ENCODE measurements around the gene CIAO2B.

Gene CIAO2B

DNA sequence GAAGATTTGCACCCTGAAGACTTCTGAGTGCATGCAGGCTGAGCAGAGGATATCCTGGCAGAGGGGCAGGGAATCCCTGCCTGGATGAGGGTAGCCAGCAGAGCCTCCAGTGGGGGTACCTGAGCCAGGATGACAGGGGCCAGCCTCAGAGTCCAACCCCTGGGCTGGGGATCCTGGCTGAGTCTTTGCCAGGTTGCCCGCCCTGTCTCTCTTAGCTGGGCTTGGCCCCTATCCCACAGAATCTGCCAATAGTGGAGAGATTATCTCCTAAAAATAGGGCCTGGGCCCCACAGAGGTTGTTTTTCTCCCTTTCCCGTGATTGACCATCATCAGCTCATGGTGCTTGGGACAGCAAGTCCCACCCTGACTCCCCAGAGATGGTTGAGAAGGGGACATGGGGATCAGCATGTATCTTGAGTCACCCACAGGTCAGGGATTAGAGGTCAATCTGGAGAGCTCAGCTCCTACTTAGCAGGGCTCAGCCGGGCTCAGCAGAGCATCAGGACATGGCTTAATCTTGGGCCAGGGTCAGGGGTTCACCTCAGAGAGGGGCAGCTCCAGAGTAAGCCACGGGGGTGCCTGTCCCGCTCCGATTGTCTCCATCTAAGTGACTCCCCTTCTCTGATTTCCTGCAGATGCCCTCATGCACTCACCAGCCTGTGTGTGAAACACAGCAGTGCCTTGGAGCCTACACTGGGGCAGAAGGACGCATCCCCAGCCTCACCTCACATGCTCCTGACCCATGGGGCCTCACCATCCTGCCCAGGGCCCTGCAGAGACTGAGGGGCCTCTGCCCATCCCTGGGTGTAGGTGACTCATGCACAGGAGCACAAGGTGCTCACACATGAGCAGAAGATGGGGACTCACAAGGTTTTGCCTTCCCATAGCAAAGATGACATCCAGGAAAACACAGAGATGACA is 27.0 kb downstream of the CIAO2B start:
- peaks cover 34% of the 10 kb centered on the region for H3K4me1 ChIP-seq (ENCODE audit: insufficient read depth, low read length)
- no peak overlapping the region for H3K4me3 ChIP-seq (ENCODE audit: low read depth in 1 of 2, low read length in 2 of 2)
- no peaks in the 10 kb centered on the region for H3K27me3 ChIP-seq (ENCODE audit: control insufficient read depth in 1 of 2, insufficient read depth in 2 of 2, low read length in 2 of 2)
- H3K9ac ChIP-seq (ENCODE audit: low read length), result no peak overlapping the region
- no peaks in the 10 kb centered on the region for H3K9me3 ChIP-seq (ENCODE audit: low read length)
- no peaks in the 10 kb centered on the region for H3K36me3 ChIP-seq (ENCODE audit: insufficient read depth, low read length)
- no peak overlapping the region for H3K27ac ChIP-seq (ENCODE audit: low read depth, low read length)

DNA sequence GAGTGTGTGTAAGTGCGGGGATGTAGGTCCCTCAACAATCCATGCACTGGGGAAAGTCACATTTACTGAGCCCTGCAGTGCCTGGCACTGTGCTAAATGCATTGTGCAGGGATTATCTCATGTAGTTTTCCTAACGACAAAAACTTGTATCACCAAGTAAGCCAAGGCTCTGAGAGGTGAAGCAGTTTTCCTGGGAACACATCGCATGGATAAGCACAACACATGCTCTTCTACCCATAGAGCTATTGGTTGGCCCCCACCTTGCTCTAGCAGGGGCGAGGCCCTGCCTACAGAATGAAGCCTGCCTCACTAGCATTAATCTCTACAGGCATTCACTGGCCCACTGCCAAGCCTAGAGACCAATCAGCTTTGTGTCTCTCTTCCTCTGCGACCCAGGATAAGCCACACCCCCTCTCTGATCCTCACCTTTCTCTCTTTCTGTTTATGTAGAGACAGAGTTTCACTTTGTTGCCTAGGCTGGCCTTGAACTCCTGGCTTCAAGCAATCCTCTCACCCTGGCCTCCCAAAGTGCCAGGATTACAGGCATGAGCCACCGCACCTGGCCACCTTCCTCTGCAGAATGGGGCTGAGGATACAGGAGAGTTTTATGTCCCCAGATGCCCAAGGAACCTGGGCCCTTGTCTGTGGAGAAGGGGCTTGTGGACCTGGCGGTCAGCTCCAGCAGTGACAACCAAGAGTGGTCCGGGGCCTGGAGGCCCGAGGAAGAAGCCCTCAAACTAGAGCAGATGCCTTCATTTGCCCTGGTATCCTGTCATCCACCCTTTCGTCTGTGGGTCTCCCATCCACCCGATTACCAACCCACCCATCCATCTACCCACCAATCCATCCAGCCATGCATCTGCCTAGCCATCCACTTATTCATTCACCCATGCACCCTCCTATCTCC is 28.3 kb downstream of the CIAO2B start:
- H3K4me3 ChIP-seq (ENCODE audit: low read depth in 1 of 2, low read length in 2 of 2), result peak overlapping the region in 1 of 2 donors; percentile 41
- H3K27me3 ChIP-seq (ENCODE audit: control insufficient read depth in 1 of 2, insufficient read depth in 2 of 2, low read length in 2 of 2), result no peaks in the 10 kb centered on the region
- no peak overlapping the region for H3K9ac ChIP-seq (ENCODE audit: low read length)
- H3K4me1 ChIP-seq (ENCODE audit: insufficient read depth, low read length), result peaks cover 44% of the 10 kb centered on the region
- peak overlapping the region; percentile 53 for H3K27ac ChIP-seq (ENCODE audit: low read depth, low read length)
- no peaks in the 10 kb centered on the region for H3K9me3 ChIP-seq (ENCODE audit: low read length)
- no peaks in the 10 kb centered on the region for H3K36me3 ChIP-seq (ENCODE audit: insufficient read depth, low read length)

DNA sequence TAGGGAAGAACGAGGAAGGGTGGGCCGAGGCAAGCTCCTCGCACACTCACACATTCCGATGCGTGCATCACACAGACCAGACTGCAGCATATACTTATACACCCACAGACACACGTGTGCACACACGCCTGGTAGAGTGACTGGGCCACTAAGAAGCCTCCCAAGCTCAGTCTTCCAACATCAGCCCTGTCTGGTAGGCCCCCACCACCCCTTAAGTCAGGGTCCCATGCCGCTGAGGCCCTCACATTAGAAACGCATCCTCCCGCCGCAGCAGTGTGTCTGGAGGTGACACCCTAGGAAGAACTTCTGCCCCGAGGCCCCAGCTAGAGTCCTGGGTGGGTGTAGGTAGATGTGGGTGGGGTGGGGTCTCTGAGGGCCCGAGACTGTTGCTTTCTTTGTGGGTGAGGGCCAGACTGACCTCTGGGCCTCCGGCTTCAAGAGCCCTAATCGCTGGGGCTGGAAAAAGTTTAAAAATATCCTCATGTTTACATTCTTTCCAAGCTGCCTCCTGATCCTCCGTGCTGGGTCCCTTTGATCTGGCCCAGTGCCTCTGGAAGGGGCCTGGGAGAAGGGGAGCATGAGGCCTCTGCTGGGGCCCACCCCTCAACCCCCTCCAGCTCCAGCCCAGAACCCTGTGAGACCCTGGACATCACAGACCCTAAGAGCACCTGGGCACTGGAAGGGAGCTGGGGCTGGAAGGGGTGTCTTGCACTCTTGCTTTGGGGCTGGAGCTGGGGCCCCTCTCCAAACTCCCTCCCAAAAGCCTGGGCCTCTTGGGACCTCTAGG is 29.2 kb downstream of the CIAO2B start:
- H3K4me3 ChIP-seq (ENCODE audit: low read depth in 1 of 2, low read length in 2 of 2), result peak overlapping the region; percentile 16 to 41

DNA sequence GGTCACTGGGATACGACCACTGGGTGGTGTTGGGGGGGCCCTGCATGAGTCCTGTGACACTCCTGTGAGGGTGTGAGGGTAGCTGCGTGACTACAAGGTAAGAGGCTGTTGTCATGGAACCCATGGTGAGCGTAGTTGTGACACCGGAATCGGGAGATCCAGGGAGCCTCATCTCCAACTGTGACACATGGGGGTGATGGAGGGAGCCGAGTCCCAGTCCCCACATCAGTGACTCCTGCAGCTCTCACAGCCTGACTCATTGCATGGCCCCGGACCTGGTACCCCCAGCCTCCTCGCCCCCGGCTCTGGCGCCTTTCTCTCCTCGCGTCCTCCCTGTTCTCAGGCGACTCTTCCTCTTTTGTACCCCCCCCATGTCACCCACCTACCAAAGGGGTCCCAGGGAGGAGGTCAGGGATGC is 29.8 kb downstream of the CIAO2B start:
- H3K4me1 ChIP-seq (ENCODE audit: insufficient read depth, low read length), result peaks cover 59% of the 10 kb centered on the region
- H3K27me3 ChIP-seq (ENCODE audit: control insufficient read depth in 1 of 2, insufficient read depth in 2 of 2, low read length in 2 of 2), result no peaks in the 10 kb centered on the region
- no peaks in the 10 kb centered on the region for H3K36me3 ChIP-seq (ENCODE audit: insufficient read depth, low read length)
- peak overlapping the region; percentile 16 to 41 for H3K4me3 ChIP-seq (ENCODE audit: low read depth in 1 of 2, low read length in 2 of 2)
- no peak overlapping the region for H3K9ac ChIP-seq (ENCODE audit: low read length)
- H3K27ac ChIP-seq (ENCODE audit: low read depth, low read length), result peak overlapping the region; percentile 53
- H3K9me3 ChIP-seq (ENCODE audit: low read length), result no peaks in the 10 kb centered on the region

More for the DNA sequence above, 29.2 kb downstream of the CIAO2B start:
- no peaks in the 10 kb centered on the region for H3K9me3 ChIP-seq (ENCODE audit: low read length)
- no peaks in the 10 kb centered on the region for H3K36me3 ChIP-seq (ENCODE audit: insufficient read depth, low read length)
- no peak overlapping the region for H3K9ac ChIP-seq (ENCODE audit: low read length)
- H3K4me1 ChIP-seq (ENCODE audit: insufficient read depth, low read length), result peaks cover 53% of the 10 kb centered on the region
- no peaks in the 10 kb centered on the region for H3K27me3 ChIP-seq (ENCODE audit: control insufficient read depth in 1 of 2, insufficient read depth in 2 of 2, low read length in 2 of 2)
- H3K27ac ChIP-seq (ENCODE audit: low read depth, low read length), result peak overlapping the region; percentile 53

DNA sequence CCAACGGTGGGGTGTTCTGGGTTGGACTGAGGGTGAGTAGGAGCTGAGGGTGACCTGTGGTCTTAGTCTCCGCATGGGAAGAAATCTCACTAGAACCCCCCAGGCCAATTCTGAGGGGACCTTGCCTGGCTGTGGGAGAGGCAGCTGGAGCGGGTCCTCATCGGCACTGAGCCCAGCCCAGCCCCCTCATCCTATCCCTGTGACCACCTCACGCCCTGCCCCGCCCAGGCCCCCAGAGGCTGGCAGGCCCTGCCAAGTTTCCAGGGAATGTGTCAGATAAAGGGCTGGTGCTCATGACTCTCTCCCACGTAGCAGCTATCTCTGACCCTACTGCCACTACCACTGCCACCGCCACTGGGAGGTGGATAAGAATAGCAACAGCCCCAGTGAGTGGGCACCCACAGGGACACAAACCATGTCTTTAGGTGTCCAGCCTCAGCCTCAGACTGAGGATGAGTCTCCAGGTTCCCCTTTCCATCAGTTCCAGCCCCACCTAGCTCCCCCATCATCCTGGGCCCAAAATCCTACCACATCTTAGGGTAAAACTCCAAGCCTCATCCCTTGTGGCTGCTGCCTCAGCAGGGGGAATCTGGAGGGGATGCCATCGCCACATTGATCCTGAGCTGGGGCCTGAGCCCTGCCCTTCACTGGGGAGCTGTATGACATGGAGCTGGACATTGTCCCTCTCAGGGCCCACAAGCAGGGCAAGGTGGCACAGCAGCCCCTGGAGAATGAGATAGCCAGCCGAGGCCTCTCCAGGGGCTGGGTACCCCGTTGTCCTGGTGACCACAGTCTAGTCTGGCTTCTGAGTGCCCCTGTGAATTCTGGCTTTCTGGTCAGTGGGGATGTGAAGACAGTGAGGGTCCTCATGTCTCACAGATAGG is 30.4 kb downstream of the CIAO2B start:
- H3K27ac ChIP-seq (ENCODE audit: low read depth, low read length), result no peak overlapping the region
- H3K4me1 ChIP-seq (ENCODE audit: insufficient read depth, low read length), result peaks cover 65% of the 10 kb centered on the region
- H3K4me3 ChIP-seq (ENCODE audit: low read depth in 1 of 2, low read length in 2 of 2), result no peak overlapping the region
- H3K27me3 ChIP-seq (ENCODE audit: control insufficient read depth in 1 of 2, insufficient read depth in 2 of 2, low read length in 2 of 2), result no peaks in the 10 kb centered on the region
- H3K9me3 ChIP-seq (ENCODE audit: low read length), result no peaks in the 10 kb centered on the region
- no peak overlapping the region for H3K9ac ChIP-seq (ENCODE audit: low read length)
- H3K36me3 ChIP-seq (ENCODE audit: insufficient read depth, low read length), result no peaks in the 10 kb centered on the region

DNA sequence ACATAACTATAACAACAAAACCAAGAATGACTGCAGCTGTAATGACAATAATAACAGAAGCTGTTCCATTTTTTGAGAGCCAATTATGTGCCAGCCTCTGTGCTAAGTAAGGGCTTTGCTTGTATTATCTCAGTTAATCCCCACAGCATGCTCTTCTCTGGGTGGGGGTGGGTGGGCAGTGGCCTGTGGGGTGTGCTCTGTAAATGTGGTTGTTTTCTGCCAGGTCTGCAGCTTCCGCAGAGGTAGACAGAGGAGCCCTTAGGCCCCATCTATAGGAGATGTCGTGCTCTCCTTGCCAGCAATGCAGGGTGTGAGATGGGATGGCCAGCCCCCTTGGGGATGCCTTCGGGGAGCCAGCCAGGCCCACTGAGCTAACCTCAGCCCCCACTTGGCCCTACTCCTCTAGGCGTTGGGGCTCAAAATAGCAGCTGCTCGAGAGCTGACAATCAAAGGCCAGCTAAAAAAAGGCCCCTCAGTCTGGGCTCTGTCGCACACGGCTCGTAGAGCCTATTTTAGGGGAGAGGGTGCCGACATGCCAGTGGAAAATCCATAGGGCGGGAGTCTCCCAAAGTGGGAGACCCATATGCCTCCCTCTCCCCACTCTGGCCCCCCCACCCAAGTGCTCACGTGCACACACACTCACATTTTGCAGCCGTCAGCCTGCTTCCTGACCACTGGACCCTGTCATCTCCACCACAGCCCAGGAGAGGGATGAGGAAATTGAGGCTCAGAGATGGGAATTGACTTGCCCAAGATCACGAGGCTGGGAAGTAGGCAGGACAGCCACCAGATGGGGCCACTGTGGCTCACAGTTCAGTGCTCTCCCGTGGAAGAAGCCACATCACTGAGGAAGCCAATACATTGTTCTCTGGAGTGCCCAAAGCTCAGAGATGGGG is 31.3 kb downstream of the CIAO2B start:
- Histone ChIP-seq H3K27me3 (ENCODE audit: control insufficient read depth in 1 of 2, insufficient read depth in 2 of 2, low read length in 2 of 2) (no peaks in the 10 kb centered on the region), H3K4me1 (ENCODE audit: insufficient read depth, low read length) (peaks cover 69% of the 10 kb centered on the region), H3K4me3 (ENCODE audit: low read depth in 1 of 2, low read length in 2 of 2) (no peak overlapping the region), H3K9ac (ENCODE audit: low read length) (no peak overlapping the region), H3K36me3 (ENCODE audit: insufficient read depth, low read length) (no peaks in the 10 kb centered on the region), H3K27ac (ENCODE audit: low read depth, low read length) (peak overlapping the region; percentile 15), H3K9me3 (ENCODE audit: low read length) (no peaks in the 10 kb centered on the region)

DNA sequence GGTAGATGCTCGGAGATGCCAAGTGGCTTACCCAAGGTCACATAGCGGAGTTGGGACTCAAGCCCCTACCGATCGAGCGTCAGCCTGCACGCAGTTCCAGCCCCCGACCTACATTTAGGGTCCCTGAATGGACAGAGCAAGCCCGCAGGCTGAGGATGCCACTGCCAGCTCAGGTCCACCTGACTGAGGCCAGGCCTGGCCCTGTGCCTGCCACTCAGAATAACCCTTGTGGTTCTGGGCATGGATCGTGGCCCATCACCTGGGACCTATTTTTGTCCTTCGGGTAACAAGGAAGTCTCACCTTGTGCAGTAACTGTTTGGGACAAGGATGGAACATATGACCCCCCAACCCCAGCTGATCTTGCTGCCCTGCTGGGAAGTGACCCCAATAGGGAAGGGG is 32.6 kb downstream of the CIAO2B start:
- H3K36me3 ChIP-seq (ENCODE audit: insufficient read depth, low read length), result no peaks in the 10 kb centered on the region
- no peak overlapping the region for H3K9ac ChIP-seq (ENCODE audit: low read length)
- H3K4me1 ChIP-seq (ENCODE audit: insufficient read depth, low read length), result peaks cover 69% of the 10 kb centered on the region
- no peak overlapping the region for H3K4me3 ChIP-seq (ENCODE audit: low read depth in 1 of 2, low read length in 2 of 2)
- H3K9me3 ChIP-seq (ENCODE audit: low read length), result no peaks in the 10 kb centered on the region
- peak overlapping the region; percentile 81 for H3K27ac ChIP-seq (ENCODE audit: low read depth, low read length)
- no peaks in the 10 kb centered on the region for H3K27me3 ChIP-seq (ENCODE audit: control insufficient read depth in 1 of 2, insufficient read depth in 2 of 2, low read length in 2 of 2)

DNA sequence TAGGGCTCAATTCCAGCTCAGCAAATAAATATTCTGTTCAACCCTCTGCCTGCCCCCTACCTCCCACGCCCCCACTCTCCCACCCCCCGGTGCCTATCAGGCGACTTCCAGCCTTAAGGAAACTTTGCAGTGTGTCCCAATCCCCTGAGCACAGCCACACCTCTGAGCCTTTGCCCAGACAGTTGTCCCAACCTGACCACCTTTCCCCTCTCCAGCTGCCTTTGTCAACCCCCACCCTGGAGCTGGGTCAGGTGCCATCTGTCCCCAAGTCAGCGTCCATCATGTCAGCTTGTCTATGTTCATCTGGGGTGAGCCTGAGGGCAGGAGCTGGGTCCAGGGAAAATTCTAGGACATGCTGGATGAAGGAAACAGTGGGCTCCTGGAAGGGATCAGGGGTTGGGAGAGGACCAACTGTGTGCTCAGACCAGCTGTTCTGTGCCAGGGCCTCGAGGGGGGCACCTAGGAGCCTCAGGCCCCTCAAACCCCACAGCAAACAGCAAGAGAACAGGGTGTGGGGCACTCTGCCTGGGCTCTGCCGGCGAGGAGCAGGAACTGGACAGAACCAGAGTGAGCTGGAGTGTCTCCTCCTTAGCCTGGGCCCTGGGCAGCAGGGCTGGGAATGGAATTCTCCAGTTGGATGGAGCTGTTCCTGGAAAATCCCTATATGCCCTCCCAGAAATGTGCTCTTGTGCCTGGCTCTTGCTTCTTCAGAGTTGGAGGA is 33.3 kb downstream of the CIAO2B start:
- Histone ChIP-seq H3K27ac (ENCODE audit: low read depth, low read length) (peak overlapping the region; percentile 81), H3K4me3 (ENCODE audit: low read depth in 1 of 2, low read length in 2 of 2) (no peak overlapping the region), H3K36me3 (ENCODE audit: insufficient read depth, low read length) (no peaks in the 10 kb centered on the region), H3K4me1 (ENCODE audit: insufficient read depth, low read length) (peaks cover 65% of the 10 kb centered on the region), H3K9me3 (ENCODE audit: low read length) (no peaks in the 10 kb centered on the region), H3K27me3 (ENCODE audit: control insufficient read depth in 1 of 2, insufficient read depth in 2 of 2, low read length in 2 of 2) (no peaks in the 10 kb centered on the region), H3K9ac (ENCODE audit: low read length) (peak overlapping the region; percentile 50)

DNA sequence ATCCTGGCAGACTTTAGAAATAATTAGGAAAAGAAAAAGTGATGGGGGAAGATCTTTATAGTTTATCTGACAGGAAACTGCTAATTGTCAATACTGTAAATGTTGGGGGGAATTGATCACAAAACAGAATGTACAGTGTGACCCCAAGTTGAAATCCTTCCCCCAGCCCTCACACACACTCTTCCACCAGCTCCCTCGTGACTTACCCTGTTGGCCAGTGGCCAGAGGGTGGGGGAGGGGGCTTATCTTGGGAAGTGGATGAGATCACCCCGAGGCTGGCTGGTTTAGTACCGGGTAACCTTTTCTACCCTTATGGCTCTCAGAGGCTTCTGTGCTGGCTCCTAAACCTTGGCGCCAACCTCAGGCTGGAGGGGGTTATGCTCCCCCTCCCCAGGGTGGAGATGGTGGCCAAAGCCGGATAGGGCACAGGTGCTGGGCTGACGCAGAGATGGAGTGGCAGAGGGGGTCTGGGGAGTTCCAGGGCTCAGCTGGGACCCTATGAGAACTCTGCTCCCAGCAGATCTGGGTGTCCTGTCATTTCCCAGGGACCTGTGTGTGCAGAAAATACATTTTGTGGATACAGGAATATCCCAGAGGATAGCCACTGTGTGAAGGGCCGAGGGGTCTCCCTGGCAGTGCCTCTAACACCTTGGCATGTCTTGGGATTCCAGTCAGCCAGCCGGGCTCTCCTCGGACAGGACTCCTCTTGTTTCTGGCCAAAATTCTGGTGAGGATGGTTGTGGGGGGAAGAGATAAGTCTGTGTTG is 34.1 kb downstream of the CIAO2B start:
- Histone ChIP-seq H3K9me3 (ENCODE audit: low read length) (no peaks in the 10 kb centered on the region), H3K27ac (ENCODE audit: low read depth, low read length) (peak overlapping the region; percentile 81), H3K36me3 (ENCODE audit: insufficient read depth, low read length) (no peaks in the 10 kb centered on the region), H3K4me1 (ENCODE audit: insufficient read depth, low read length) (peaks cover 58% of the 10 kb centered on the region), H3K4me3 (ENCODE audit: low read depth in 1 of 2, low read length in 2 of 2) (peak overlapping the region in 1 of 2 donors; percentile 3), H3K9ac (ENCODE audit: low read length) (peak overlapping the region; percentile 53), H3K27me3 (ENCODE audit: control insufficient read depth in 1 of 2, insufficient read depth in 2 of 2, low read length in 2 of 2) (no peaks in the 10 kb centered on the region)

Measured in muscle layer of colon (tissue), 2 donors.